Measurements from ENCODE around the gene MYL6. TPM values are rescaled to one million over a fixed set of nuclear protein-coding genes. Genes with fewer than 3 reads are reported as not detected.
A peak's percentile ranks its signal among the peaks of the same experiment; 100 is the strongest.

The MYL6 gene
- total RNA-seq, 3 donors from 2014 or later: 1,884 to 3,185 (median 1,894) TPM

GRCh38 chr12:56137853-56138571 lies 20.1 kb upstream of the MYL6 start:
- ATAC-seq (no peak), DNase-seq (no peak)
- TF ChIP-seq, protein P1, sequence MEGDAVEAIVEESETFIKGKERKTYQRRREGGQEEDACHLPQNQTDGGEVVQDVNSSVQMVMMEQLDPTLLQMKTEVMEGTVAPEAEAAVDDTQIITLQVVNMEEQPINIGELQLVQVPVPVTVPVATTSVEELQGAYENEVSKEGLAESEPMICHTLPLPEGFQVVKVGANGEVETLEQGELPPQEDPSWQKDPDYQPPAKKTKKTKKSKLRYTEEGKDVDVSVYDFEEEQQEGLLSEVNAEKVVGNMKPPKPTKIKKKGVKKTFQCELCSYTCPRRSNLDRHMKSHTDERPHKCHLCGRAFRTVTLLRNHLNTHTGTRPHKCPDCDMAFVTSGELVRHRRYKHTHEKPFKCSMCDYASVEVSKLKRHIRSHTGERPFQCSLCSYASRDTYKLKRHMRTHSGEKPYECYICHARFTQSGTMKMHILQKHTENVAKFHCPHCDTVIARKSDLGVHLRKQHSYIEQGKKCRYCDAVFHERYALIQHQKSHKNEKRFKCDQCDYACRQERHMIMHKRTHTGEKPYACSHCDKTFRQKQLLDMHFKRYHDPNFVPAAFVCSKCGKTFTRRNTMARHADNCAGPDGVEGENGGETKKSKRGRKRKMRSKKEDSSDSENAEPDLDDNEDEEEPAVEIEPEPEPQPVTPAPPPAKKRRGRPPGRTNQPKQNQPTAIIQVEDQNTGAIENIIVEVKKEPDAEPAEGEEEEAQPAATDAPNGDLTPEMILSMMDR (IDR thresholded peaks at IDR 0.05): no peak
- no peaks in the 10 kb centered on the region for H3K9me3 ChIP-seq
- H3K36me3 ChIP-seq (ENCODE audit: low read depth): peaks cover 4% of the 10 kb centered on the region
- intact Hi-C loops (cut with DNase I, micrococcal nuclease): no loop called here
- H3K4me3 ChIP-seq: no peak overlapping the region
- no peaks in the 10 kb centered on the region for H3K4me1 ChIP-seq (ENCODE audit: low read depth)

DNA sequence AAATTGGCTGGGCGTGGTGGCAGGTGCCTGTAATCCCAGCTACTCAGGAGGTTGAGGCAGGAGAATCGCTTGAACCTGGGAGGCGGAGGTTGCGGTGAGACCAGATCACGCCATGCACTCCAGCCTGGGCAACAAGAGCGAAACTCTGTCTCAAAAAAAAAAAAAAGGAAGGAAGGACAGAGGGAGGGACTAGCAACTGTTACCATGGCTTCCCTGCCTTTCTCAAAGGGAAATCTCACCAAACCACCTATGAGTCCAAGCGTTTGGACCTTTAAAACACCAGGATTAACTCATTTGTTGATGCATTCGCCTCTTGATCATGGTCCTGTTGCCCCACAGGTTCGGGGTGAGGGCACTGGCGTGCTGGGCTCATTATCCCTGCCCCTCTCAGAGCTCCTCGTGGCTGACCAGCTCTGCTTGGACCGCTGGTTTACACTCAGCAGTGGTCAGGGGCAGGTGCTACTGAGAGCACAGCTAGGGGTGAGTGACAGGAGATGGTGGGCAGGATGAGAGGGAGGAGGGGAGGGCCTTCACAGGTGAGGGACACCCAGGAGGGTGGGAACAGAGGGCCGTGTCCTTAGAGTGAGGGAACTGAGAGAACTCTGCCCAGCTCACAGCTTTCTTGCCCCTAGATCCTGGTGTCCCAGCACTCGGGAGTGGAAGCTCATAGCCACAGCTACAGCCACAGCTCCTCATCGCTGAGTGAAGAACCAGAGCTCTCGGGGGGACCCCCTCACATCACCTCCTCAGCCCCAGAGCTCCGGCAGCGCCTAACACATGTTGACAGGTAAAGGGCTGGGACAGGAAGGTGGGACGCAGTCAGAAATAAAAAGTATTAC lies 16.0 kb upstream of the MYL6 start:
- Histone ChIP-seq H3K9me3 (no peaks in the 10 kb centered on the region), H3K4me3 (no peak overlapping the region), H3K36me3 (ENCODE audit: low read depth) (peaks cover 4% of the 10 kb centered on the region), H3K4me1 (ENCODE audit: low read depth) (peaks cover 11% of the 10 kb centered on the region)
- DNase-seq (no peak), ATAC-seq (no peak)
- TF ChIP-seq, protein P1 (IDR thresholded peaks at IDR 0.05): no peak
- intact Hi-C loops (cut with DNase I, micrococcal nuclease): no loop called here

- Histone ChIP-seq H3K4me3 (no peak overlapping the region), H3K9me3 (no peaks in the 10 kb centered on the region), H3K4me1 (ENCODE audit: low read depth) (peaks cover 14% of the 10 kb centered on the region), H3K36me3 (ENCODE audit: low read depth) (peaks cover 2% of the 10 kb centered on the region)
- DNase-seq (no peak), ATAC-seq (peak; percentile 46)
- TF ChIP-seq, protein P1 (IDR thresholded peaks at IDR 0.05): no peak
- intact Hi-C loops (cut with DNase I, micrococcal nuclease): no loop called here
These were observed 14.9 kb upstream of the MYL6 start for GRCh38 chr12:56143217-56143616.

GRCh38 chr12:56143870-56144269 lies 14.3 kb upstream of the MYL6 start:
- H3K4me3 ChIP-seq: no peak overlapping the region
- TF ChIP-seq, protein P1 (IDR thresholded peaks at IDR 0.05): no peak
- H3K4me1 ChIP-seq (ENCODE audit: low read depth): peaks cover 14% of the 10 kb centered on the region
- no peaks in the 10 kb centered on the region for H3K36me3 ChIP-seq (ENCODE audit: low read depth)
- peak in 2 of 3 donors; percentile 63 for DNase-seq
- intact Hi-C loops (cut with DNase I, micrococcal nuclease): no loop called here
- ATAC-seq: peak; percentile 77
- H3K9me3 ChIP-seq: no peaks in the 10 kb centered on the region

DNA sequence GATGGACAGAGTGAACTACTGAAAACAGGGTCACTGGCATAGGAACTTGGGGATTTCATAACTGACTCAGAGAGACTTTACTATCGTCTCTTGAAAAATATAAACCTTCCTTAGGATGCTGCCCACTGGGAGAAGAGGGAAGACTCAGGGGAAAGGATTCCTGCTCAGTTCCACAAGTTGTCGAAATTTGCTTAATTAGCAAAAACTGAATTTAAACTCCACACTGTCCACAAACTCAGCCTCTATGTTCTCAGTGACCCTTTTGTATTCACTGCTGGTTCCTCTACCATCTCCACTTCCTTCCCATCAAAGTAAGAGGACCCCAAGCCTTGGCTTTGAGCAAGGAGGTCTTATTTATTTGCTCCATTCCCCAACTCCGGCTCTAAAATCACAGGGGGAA lies 12.9 kb upstream of the MYL6 start:
- Histone ChIP-seq H3K9me3 (no peaks in the 10 kb centered on the region), H3K36me3 (ENCODE audit: low read depth) (no peaks in the 10 kb centered on the region), H3K4me1 (ENCODE audit: low read depth) (peaks cover 14% of the 10 kb centered on the region), H3K4me3 (no peak overlapping the region)
- DNase-seq (no peak), ATAC-seq (no peak)
- TF ChIP-seq, protein P1 (IDR thresholded peaks at IDR 0.05): no peak
- intact Hi-C loops (cut with DNase I, micrococcal nuclease): no loop called here

Data from mucosa of descending colon (tissue), 3 donors.